Measurements from ENCODE around the gene P3H1.
"Not testable (repeated sequence)": the region's sequence is repeated elsewhere in the genome, so short reads cannot be mapped to it uniquely, and the experiment has no call there.

The P3H1 gene

GRCh38 chr1:42756956-42757891, 9.6 kb downstream of the P3H1 start:
- Histone ChIP-seq H3K9me3 (ENCODE audit: control insufficient read depth, low read length) (no peaks in the 10 kb centered on the region), H3K4me1 (ENCODE audit: control insufficient read depth, insufficient read depth, low read length, poor library complexity, severe bottlenecking) (peaks cover under 1% of the 10 kb centered on the region), H3K27ac (ENCODE audit: low read depth, low read length, severe bottlenecking) (no peak overlapping the region), H3K36me3 (ENCODE audit: control insufficient read depth, insufficient read depth, low read length) (peaks cover 98% of the 10 kb centered on the region), H3K4me3 (ENCODE audit: extremely low read depth, insufficient read depth, low read length, poor library complexity, severe bottlenecking) (no peak overlapping the region)
- WGBS, 2 experiments (ENCODE audit: insufficient coverage in 2 of 2) = 90 to 91% methylated on average over 12 to 15 of the region's 17 CpGs

- WGBS, 2 experiments (ENCODE audit: insufficient coverage in 2 of 2) = 100% methylated on average over 1 of the region's 1 CpG; no CpG with 5 or more reads in 1 of the 2 experiments
- Histone ChIP-seq H3K27ac (ENCODE audit: low read depth, low read length, severe bottlenecking) (no peak overlapping the region), H3K9me3 (ENCODE audit: control insufficient read depth, low read length) (no peaks in the 10 kb centered on the region), H3K36me3 (ENCODE audit: control insufficient read depth, insufficient read depth, low read length) (peaks cover 90% of the 10 kb centered on the region), H3K4me1 (ENCODE audit: control insufficient read depth, insufficient read depth, low read length, poor library complexity, severe bottlenecking) (no peaks in the 10 kb centered on the region), H3K4me3 (ENCODE audit: extremely low read depth, insufficient read depth, low read length, poor library complexity, severe bottlenecking) (no peak overlapping the region)
These were observed 13.8 kb downstream of the P3H1 start for GRCh38 chr1:42753070-42753469.

- Histone ChIP-seq H3K36me3 (ENCODE audit: control insufficient read depth, insufficient read depth, low read length) (peaks cover 88% of the 10 kb centered on the region), H3K4me1 (ENCODE audit: control insufficient read depth, insufficient read depth, low read length, poor library complexity, severe bottlenecking) (no peaks in the 10 kb centered on the region), H3K4me3 (ENCODE audit: extremely low read depth, insufficient read depth, low read length, poor library complexity, severe bottlenecking) (no peak overlapping the region), H3K27ac (ENCODE audit: low read depth, low read length, severe bottlenecking) (no peak overlapping the region), H3K9me3 (ENCODE audit: control insufficient read depth, low read length) (no peaks in the 10 kb centered on the region)
- 84 to 96% methylated on average over 5 to 6 of the region's 6 CpGs for WGBS, 2 experiments (ENCODE audit: insufficient coverage in 2 of 2)
These were observed 14.5 kb downstream of the P3H1 start for GRCh38 chr1:42752284-42752683.

- peaks cover 88% of the 10 kb centered on the region for H3K36me3 ChIP-seq (ENCODE audit: control insufficient read depth, insufficient read depth, low read length)
- 93 to 99% methylated on average over 7 of the region's 8 CpGs for WGBS, 2 experiments (ENCODE audit: insufficient coverage in 2 of 2)
These were observed 15.2 kb downstream of the P3H1 start for GRCh38 chr1:42751511-42752070.

GRCh38 chr1:42750041-42750440, 16.8 kb downstream of the P3H1 start:
- Histone ChIP-seq H3K36me3 (ENCODE audit: control insufficient read depth, insufficient read depth, low read length) (peaks cover 81% of the 10 kb centered on the region), H3K4me3 (ENCODE audit: extremely low read depth, insufficient read depth, low read length, poor library complexity, severe bottlenecking) (no peak overlapping the region), H3K4me1 (ENCODE audit: control insufficient read depth, insufficient read depth, low read length, poor library complexity, severe bottlenecking) (no peaks in the 10 kb centered on the region), H3K9me3 (ENCODE audit: control insufficient read depth, low read length) (no peaks in the 10 kb centered on the region), H3K27ac (ENCODE audit: low read depth, low read length, severe bottlenecking) (no peak overlapping the region)
- WGBS, 2 experiments (ENCODE audit: insufficient coverage in 2 of 2) = 98 to 100% methylated on average over 11 of the region's 12 CpGs

More at GRCh38 chr1:42751511-42752070, 15.2 kb downstream of the P3H1 start:
- H3K27ac ChIP-seq (ENCODE audit: low read depth, low read length, severe bottlenecking); H3K4me3 ChIP-seq (ENCODE audit: extremely low read depth, insufficient read depth, low read length, poor library complexity, severe bottlenecking); H3K4me1 ChIP-seq (ENCODE audit: control insufficient read depth, insufficient read depth, low read length, poor library complexity, severe bottlenecking); H3K9me3 ChIP-seq (ENCODE audit: control insufficient read depth, low read length): not testable (repeated sequence)

- Histone ChIP-seq H3K36me3 (ENCODE audit: control insufficient read depth, insufficient read depth, low read length) (peaks cover 68% of the 10 kb centered on the region), H3K27ac (ENCODE audit: low read depth, low read length, severe bottlenecking) (no peak overlapping the region), H3K4me1 (ENCODE audit: control insufficient read depth, insufficient read depth, low read length, poor library complexity, severe bottlenecking) (no peaks in the 10 kb centered on the region), H3K9me3 (ENCODE audit: control insufficient read depth, low read length) (no peaks in the 10 kb centered on the region), H3K4me3 (ENCODE audit: extremely low read depth, insufficient read depth, low read length, poor library complexity, severe bottlenecking) (no peak overlapping the region)
- WGBS, 2 experiments (ENCODE audit: insufficient coverage in 2 of 2) = 97% methylated on average over 10 to 12 of the region's 14 CpGs
These were observed 18.1 kb downstream of the P3H1 start for GRCh38 chr1:42748461-42749410.

- WGBS, 2 experiments (ENCODE audit: insufficient coverage in 2 of 2) = 92 to 96% methylated on average over 8 to 9 of the region's 10 CpGs
- no peaks in the 10 kb centered on the region for H3K4me1 ChIP-seq (ENCODE audit: control insufficient read depth, insufficient read depth, low read length, poor library complexity, severe bottlenecking)
- no peak overlapping the region for H3K4me3 ChIP-seq (ENCODE audit: extremely low read depth, insufficient read depth, low read length, poor library complexity, severe bottlenecking)
- H3K9me3 ChIP-seq (ENCODE audit: control insufficient read depth, low read length) = no peaks in the 10 kb centered on the region
- H3K36me3 ChIP-seq (ENCODE audit: control insufficient read depth, insufficient read depth, low read length) = peaks cover 61% of the 10 kb centered on the region
- H3K27ac ChIP-seq (ENCODE audit: low read depth, low read length, severe bottlenecking) = no peak overlapping the region
These were observed 18.8 kb downstream of the P3H1 start for GRCh38 chr1:42748021-42748420.

GRCh38 chr1:42747125-42747524, 19.7 kb downstream of the P3H1 start:
- Histone ChIP-seq H3K9me3 (ENCODE audit: control insufficient read depth, low read length) (no peaks in the 10 kb centered on the region), H3K4me1 (ENCODE audit: control insufficient read depth, insufficient read depth, low read length, poor library complexity, severe bottlenecking) (no peaks in the 10 kb centered on the region), H3K36me3 (ENCODE audit: control insufficient read depth, insufficient read depth, low read length) (peaks cover 52% of the 10 kb centered on the region), H3K27ac (ENCODE audit: low read depth, low read length, severe bottlenecking) (no peak overlapping the region), H3K4me3 (ENCODE audit: extremely low read depth, insufficient read depth, low read length, poor library complexity, severe bottlenecking) (no peak overlapping the region)
- 78 to 85% methylated on average over 11 to 13 of the region's 14 CpGs for WGBS, 2 experiments (ENCODE audit: insufficient coverage in 2 of 2)

GRCh38 chr1:42746436-42747105, 20.3 kb downstream of the P3H1 start:
- H3K36me3 ChIP-seq (ENCODE audit: control insufficient read depth, insufficient read depth, low read length) = peaks cover 47% of the 10 kb centered on the region
- WGBS, 2 experiments (ENCODE audit: insufficient coverage in 2 of 2) = 95 to 96% methylated on average over 11 to 12 of the region's 12 CpGs
- no peaks in the 10 kb centered on the region for H3K9me3 ChIP-seq (ENCODE audit: control insufficient read depth, low read length)
- no peak overlapping the region for H3K27ac ChIP-seq (ENCODE audit: low read depth, low read length, severe bottlenecking)
- H3K4me1 ChIP-seq (ENCODE audit: control insufficient read depth, insufficient read depth, low read length, poor library complexity, severe bottlenecking) = no peaks in the 10 kb centered on the region
- no peak overlapping the region for H3K4me3 ChIP-seq (ENCODE audit: extremely low read depth, insufficient read depth, low read length, poor library complexity, severe bottlenecking)

- Histone ChIP-seq H3K27ac (ENCODE audit: low read depth, low read length, severe bottlenecking) (no peak overlapping the region), H3K4me3 (ENCODE audit: extremely low read depth, insufficient read depth, low read length, poor library complexity, severe bottlenecking) (no peak overlapping the region), H3K9me3 (ENCODE audit: control insufficient read depth, low read length) (no peaks in the 10 kb centered on the region), H3K36me3 (ENCODE audit: control insufficient read depth, insufficient read depth, low read length) (peaks cover 45% of the 10 kb centered on the region), H3K4me1 (ENCODE audit: control insufficient read depth, insufficient read depth, low read length, poor library complexity, severe bottlenecking) (peaks cover 2% of the 10 kb centered on the region)
- WGBS, 2 experiments (ENCODE audit: insufficient coverage in 2 of 2) = 92 to 95% methylated on average over 4 to 8 of the region's 8 CpGs
These were observed 21.0 kb downstream of the P3H1 start for GRCh38 chr1:42745851-42746250.
